Stomach (tissue), 4 donors: ENCODE data around the gene SIK3.

Experiments used
- POLR2A ChIP-seq, 4 donors: fragments of 450-650 bp; IDR thresholded peaks; one replicate each; pipeline ENCODE4 v1.6.1; 2016; ENCODE audit warnings: antibody characterized with exemption in 4 of 4, control low read depth in 2 of 4, mild to moderate bottlenecking in 1 of 4, moderate library complexity in 1 of 4
- POLR2AphosphoS5 ChIP-seq, 3 donors: sonication (generic); formaldehyde crosslinking; IDR thresholded peaks; one replicate each; pipeline ENCODE4 v1.6.1; 2016; ENCODE audit warnings: antibody characterized with exemption in 3 of 3
- TF ChIP-seq, protein P1 (sequence below), 7 experiments: fragments of 450-650 bp in 4 of 7; fragments of 200-600 bp in 3 of 7; sonication (generic) in 3 of 7; IDR thresholded peaks; one replicate each; pipeline ENCODE4 v1.5.1; 2016 to 2019; ENCODE audit warnings: antibody characterized with exemption in 7 of 7, control low read depth in 2 of 7, mild to moderate bottlenecking in 1 of 7

DNA sequence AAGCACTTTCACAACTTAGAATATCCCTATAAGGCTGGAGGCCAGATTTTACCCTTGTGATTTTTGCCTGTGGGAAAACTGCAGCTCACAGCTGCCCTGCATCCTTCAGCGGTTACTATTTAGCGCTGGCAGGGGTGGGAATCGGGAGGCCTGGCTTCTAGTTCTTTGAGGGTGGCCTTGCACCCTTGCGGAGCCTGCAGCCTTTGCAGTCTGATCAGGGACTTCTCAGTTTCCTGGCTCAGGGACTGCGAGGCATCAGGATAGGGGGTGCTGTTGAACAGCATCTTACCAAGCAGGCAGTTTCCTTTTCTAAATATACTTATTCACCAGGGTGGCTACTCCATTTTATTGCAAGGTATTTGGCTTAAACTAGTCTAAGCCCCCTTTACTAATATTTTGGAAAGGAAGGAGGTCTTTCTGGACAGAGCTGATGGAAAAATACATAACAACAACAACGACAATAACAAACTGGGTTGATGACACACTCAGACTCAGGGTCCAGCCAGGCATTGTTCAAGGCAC, 257.9 kb downstream of the SIK3 start:
- TF ChIP-seq POLR2A (IDR thresholded peaks at IDR 0.05): no peak
- TF ChIP-seq, protein P1, sequence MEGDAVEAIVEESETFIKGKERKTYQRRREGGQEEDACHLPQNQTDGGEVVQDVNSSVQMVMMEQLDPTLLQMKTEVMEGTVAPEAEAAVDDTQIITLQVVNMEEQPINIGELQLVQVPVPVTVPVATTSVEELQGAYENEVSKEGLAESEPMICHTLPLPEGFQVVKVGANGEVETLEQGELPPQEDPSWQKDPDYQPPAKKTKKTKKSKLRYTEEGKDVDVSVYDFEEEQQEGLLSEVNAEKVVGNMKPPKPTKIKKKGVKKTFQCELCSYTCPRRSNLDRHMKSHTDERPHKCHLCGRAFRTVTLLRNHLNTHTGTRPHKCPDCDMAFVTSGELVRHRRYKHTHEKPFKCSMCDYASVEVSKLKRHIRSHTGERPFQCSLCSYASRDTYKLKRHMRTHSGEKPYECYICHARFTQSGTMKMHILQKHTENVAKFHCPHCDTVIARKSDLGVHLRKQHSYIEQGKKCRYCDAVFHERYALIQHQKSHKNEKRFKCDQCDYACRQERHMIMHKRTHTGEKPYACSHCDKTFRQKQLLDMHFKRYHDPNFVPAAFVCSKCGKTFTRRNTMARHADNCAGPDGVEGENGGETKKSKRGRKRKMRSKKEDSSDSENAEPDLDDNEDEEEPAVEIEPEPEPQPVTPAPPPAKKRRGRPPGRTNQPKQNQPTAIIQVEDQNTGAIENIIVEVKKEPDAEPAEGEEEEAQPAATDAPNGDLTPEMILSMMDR (IDR thresholded peaks at IDR 0.05): no peak
- TF ChIP-seq POLR2AphosphoS5 (IDR thresholded peaks at IDR 0.05): no peak
